ENCODE measurements around the gene CRY2.
"Not testable (repeated sequence)": the region's sequence is repeated elsewhere in the genome, so short reads cannot be mapped to it uniquely, and the experiment has no call there.

The CRY2 gene

GRCh38 chr11:45846974-45847910, at the start of gene CRY2:
Gene CRY2, plus strand, starts transcription at chr11:45847475. Its CDS starts 16 bp downstream, at chr11:45847491.
- peak; percentile 96 for DNase-seq (ENCODE audit: low read depth)

- DNase-seq (ENCODE audit: low read depth): peak; percentile 85
These were observed 48.4 kb upstream of the CRY2 start for GRCh38 chr11:45798793-45799441.

GRCh38 chr11:45799562-45799961, 47.7 kb upstream of the CRY2 start:
- DNase-seq (ENCODE audit: low read depth): no peak

GRCh38 chr11:45800261-45800660, 47.0 kb upstream of the CRY2 start:
- no peak for DNase-seq (ENCODE audit: low read depth)

- DNase-seq (ENCODE audit: low read depth): peak; percentile 51
These were observed 45.5 kb upstream of the CRY2 start for GRCh38 chr11:45801723-45802315.

- DNase-seq (ENCODE audit: low read depth): no peak
These were observed 44.6 kb upstream of the CRY2 start for GRCh38 chr11:45802531-45803317.

GRCh38 chr11:45803971-45804760, 43.1 kb upstream of the CRY2 start:
- peak; percentile 54 for DNase-seq (ENCODE audit: low read depth)

GRCh38 chr11:45804761-45805304, 42.4 kb upstream of the CRY2 start, which contains the start of gene SLC35C1:
Gene SLC35C1, plus strand, starts transcription at chr11:45805149. Its CDS starts 653 bp downstream, at chr11:45805802.
- DNase-seq (ENCODE audit: low read depth): peak; percentile 97

GRCh38 chr11:45805305-45806071, 41.8 kb upstream of the CRY2 start:
- peak; percentile 86 for DNase-seq (ENCODE audit: low read depth)

GRCh38 chr11:45806072-45806933, 41.0 kb upstream of the CRY2 start:
- DNase-seq (ENCODE audit: low read depth): no peak

GRCh38 chr11:45806937-45807791, 40.1 kb upstream of the CRY2 start:
- DNase-seq (ENCODE audit: low read depth): no peak

GRCh38 chr11:45807792-45808238, 39.5 kb upstream of the CRY2 start:
- no peak for DNase-seq (ENCODE audit: low read depth)

- not testable (repeated sequence) for DNase-seq (ENCODE audit: low read depth)
These were observed 38.8 kb upstream of the CRY2 start for GRCh38 chr11:45808427-45808826.

GRCh38 chr11:45809456-45810395, 37.5 kb upstream of the CRY2 start:
- no peak for DNase-seq (ENCODE audit: low read depth)

GRCh38 chr11:45810431-45811108, 36.7 kb upstream of the CRY2 start:
- no peak for DNase-seq (ENCODE audit: low read depth)

GRCh38 chr11:45811109-45811435, 36.2 kb upstream of the CRY2 start:
- no peak for DNase-seq (ENCODE audit: low read depth)

All from iris pigment epithelial cell (primary cell).